HUES48 (cell line): ENCODE results near the gene WNK2.

Experiments used
- H3K27ac ChIP-seq: one replicate; pipeline ENCODE4 v1.7.0; 2013; ENCODE audit warnings: low read depth, low read length, inconsistent platforms
- H3K27me3 ChIP-seq: 2 replicates; pipeline ENCODE4 v1.6.1; 2013; ENCODE audit warnings: mild to moderate bottlenecking, low read length; ENCODE audit not compliant: control insufficient read depth, insufficient read depth
- H3K36me3 ChIP-seq: 2 replicates; pipeline ENCODE4 v1.6.1; 2013; ENCODE audit warnings: low read length; ENCODE audit not compliant: control insufficient read depth, insufficient read depth
- H3K4me1 ChIP-seq: 2 replicates; pipeline ENCODE4 v1.6.1; 2013; ENCODE audit warnings: mild to moderate bottlenecking, low read length; ENCODE audit not compliant: control insufficient read depth, insufficient read depth
- H3K4me3 ChIP-seq: 2 replicates; pipeline ENCODE4 v1.5.1; 2013; ENCODE audit warnings: mild to moderate bottlenecking, low read depth, low read length
- H3K9ac ChIP-seq: 2 replicates; pipeline ENCODE4 v1.6.1; 2013; ENCODE audit warnings: mild to moderate bottlenecking, low read depth, low read length, moderate library complexity
- H3K9me3 ChIP-seq: 2 replicates; pipeline ENCODE4 v1.6.1; 2013; ENCODE audit warnings: low read length; ENCODE audit not compliant: control insufficient read depth, insufficient read depth

The WNK2 gene

GRCh38 chr9:93265972-93266371 is 82.0 kb downstream of the WNK2 start:
- H3K9me3 ChIP-seq = no peaks in the 10 kb centered on the region
- peaks cover 45% of the 10 kb centered on the region for H3K36me3 ChIP-seq
- no peak overlapping the region for H3K9ac ChIP-seq
- no peak overlapping the region for H3K27ac ChIP-seq
- no peaks in the 10 kb centered on the region for H3K4me1 ChIP-seq
- no peak overlapping the region for H3K4me3 ChIP-seq
- H3K27me3 ChIP-seq = no peaks in the 10 kb centered on the region

GRCh38 chr9:93266521-93267001 is 82.6 kb downstream of the WNK2 start:
- no peak overlapping the region for H3K4me3 ChIP-seq
- no peaks in the 10 kb centered on the region for H3K4me1 ChIP-seq
- no peaks in the 10 kb centered on the region for H3K9me3 ChIP-seq
- no peak overlapping the region for H3K27ac ChIP-seq
- H3K9ac ChIP-seq = no peak overlapping the region
- H3K36me3 ChIP-seq = peaks cover 45% of the 10 kb centered on the region
- H3K27me3 ChIP-seq = no peaks in the 10 kb centered on the region

DNA sequence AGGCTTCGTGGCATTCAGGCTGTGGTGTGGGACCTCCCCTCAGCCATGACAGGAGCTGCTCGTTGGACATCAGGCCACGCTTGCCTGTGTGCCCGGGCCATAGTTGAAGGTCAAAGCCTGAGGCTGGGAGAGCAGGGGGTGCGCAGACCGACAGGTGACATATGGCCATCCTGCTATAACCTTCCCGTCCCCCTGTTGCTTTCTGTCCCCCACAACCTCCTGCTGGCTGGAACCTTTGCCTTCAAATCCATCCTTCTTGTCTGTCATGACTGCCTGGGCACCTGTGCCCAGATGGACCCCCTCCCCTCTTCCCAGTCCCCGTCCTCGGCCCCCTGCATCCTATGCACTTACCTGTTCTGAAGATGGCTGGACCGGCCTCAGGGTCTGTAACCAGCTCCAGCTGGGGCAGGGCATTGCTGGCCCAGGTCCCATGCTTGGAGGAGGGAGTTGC is 83.2 kb downstream of the WNK2 start:
- H3K4me1 ChIP-seq = no peaks in the 10 kb centered on the region
- no peak overlapping the region for H3K4me3 ChIP-seq
- peaks cover 43% of the 10 kb centered on the region for H3K36me3 ChIP-seq

DNA sequence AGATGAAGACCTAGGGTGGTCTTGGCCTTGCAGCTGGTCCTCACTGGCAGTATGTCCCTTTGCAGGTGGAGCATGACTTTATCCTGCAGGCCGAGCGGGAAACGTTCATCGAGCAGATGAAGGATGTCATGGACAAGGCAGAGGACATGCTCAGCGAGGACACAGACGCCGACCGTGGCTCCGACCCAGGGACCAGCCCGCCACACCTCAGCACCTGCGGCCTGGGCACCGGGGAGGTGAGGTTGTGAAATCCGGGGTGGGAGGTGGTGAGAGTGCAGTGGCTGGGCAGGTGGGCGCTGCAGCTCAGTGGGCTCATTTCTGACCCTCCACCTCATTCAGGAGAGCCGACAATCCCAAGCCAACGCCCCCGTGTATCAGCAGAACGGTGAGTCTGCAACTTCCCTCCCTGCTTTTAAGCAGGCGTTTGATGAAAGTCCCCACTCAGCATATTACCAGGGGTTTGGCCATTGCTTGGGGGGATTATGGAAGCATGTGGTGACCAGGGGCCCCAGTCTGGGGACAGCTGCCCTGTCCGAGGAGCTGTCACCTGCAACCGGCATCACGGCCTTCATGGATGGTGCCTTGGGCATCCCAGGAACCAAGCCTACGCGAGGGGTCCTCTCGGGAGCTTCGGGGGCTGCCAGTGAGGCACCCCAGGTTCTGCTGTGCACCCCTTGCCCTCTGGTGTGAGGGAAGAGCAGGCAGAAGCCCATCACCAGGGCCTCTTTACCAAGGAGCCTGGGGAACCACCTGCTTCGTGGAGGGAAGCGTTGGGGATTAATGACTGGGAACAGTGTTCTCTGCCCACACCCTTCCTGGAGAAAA is 84.0 kb downstream of the WNK2 start:
- peaks cover 38% of the 10 kb centered on the region for H3K36me3 ChIP-seq
- H3K4me3 ChIP-seq = no peak overlapping the region
- no peak overlapping the region for H3K27ac ChIP-seq
- H3K9ac ChIP-seq = no peak overlapping the region
- no peaks in the 10 kb centered on the region for H3K4me1 ChIP-seq
- H3K27me3 ChIP-seq = no peaks in the 10 kb centered on the region
- no peaks in the 10 kb centered on the region for H3K9me3 ChIP-seq

More for the DNA sequence above, 83.2 kb downstream of the WNK2 start:
- H3K27me3 ChIP-seq = no peaks in the 10 kb centered on the region
- H3K9ac ChIP-seq = no peak overlapping the region
- H3K9me3 ChIP-seq = no peaks in the 10 kb centered on the region
- H3K27ac ChIP-seq = no peak overlapping the region

DNA sequence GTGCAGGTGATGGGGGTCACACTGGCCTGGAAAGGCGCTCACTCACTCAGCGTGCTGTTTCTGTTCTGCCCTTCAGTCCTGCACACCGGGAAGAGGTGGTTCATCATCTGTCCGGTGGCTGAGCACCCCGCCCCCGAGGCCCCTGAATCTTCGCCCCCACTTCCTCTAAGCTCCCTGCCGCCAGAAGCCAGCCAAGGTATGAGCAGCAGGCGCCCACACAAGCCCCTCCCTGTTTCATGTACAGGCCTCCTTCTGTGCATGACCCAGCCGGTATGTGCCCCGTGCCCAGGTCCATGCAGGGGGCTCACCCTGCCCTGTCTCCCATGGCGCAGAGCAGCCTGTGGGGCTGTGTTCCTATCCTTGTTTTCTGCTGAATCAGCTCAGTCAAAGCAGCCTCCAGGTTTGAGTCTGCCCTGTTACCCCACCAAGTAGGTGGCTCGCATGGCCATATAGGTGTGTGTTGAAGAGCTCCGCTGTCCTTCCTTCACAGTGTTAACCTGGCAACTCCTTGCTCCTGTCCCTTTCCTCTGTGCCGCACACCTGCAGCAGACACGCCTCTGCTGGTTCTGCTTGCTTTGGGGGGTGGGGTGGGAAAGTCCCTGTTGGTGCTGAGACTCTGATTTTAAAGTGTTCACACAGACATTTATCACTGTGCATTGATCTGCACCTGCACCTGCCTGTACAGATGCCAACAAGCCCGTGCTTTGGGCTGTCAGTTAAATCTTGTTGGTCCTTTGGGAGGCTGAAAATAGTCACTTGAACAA is 84.8 kb downstream of the WNK2 start:
- Histone ChIP-seq H3K27me3 (no peaks in the 10 kb centered on the region), H3K4me1 (no peaks in the 10 kb centered on the region), H3K4me3 (no peak overlapping the region), H3K27ac (no peak overlapping the region), H3K9ac (no peak overlapping the region), H3K9me3 (no peaks in the 10 kb centered on the region), H3K36me3 (peaks cover 35% of the 10 kb centered on the region)

DNA sequence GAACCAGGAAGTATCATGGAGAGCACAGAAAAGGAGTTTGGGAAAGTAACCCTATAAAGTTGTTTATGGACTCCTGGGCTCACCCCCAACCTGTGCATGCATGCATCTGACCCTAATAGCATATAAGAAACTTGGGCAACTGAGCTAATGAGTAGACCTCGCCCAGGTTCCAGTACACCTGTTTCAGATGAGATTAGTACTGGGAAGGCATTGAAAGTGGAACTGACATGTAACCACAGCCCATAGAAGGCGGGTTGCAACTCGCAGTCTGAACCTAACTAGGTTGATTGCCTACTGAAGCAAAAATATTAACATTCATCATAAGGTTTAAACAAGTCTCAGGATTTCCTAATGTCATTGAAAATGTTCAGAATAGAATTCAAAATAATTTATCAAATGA is 87.0 kb downstream of the WNK2 start:
- Histone ChIP-seq H3K4me1 (no peaks in the 10 kb centered on the region), H3K9ac (no peak overlapping the region), H3K4me3 (no peak overlapping the region), H3K36me3 (peaks cover 25% of the 10 kb centered on the region), H3K27me3 (no peaks in the 10 kb centered on the region), H3K27ac (no peak overlapping the region), H3K9me3 (no peaks in the 10 kb centered on the region)

DNA sequence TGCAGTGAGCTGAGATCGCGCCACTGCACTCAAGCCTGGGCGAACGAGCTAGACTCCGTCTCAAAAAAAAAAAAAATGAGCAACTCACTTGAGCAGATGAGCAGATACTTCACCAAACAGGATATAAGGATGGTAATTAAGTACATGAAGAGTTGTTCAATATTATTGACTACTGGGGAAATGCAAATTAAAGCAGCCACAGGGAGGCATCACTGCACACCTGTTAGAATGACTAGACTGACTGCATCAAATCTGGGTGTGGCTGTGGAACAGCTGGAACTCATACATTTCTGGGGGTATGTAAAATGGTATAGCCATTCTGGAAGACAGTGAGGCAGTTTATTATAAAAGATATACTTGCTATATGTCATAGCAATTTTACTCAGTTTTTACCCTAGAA is 93.0 kb downstream of the WNK2 start:
- H3K9ac ChIP-seq = no peak overlapping the region
- no peak overlapping the region for H3K4me3 ChIP-seq
- no peaks in the 10 kb centered on the region for H3K9me3 ChIP-seq
- H3K27me3 ChIP-seq = no peaks in the 10 kb centered on the region
- H3K36me3 ChIP-seq = peaks cover 5% of the 10 kb centered on the region
- H3K27ac ChIP-seq = no peak overlapping the region
- H3K4me1 ChIP-seq = no peaks in the 10 kb centered on the region

GRCh38 chr9:93278144-93278543 is 94.2 kb downstream of the WNK2 start:
- no peaks in the 10 kb centered on the region for H3K27me3 ChIP-seq
- no peak overlapping the region for H3K4me3 ChIP-seq
- H3K4me1 ChIP-seq = no peaks in the 10 kb centered on the region
- no peaks in the 10 kb centered on the region for H3K9me3 ChIP-seq
- H3K27ac ChIP-seq = no peak overlapping the region
- H3K9ac ChIP-seq = no peak overlapping the region
- H3K36me3 ChIP-seq = peaks cover 5% of the 10 kb centered on the region

- Histone ChIP-seq H3K4me1 (no peaks in the 10 kb centered on the region), H3K27ac (no peak overlapping the region), H3K27me3 (no peaks in the 10 kb centered on the region), H3K9ac (no peak overlapping the region), H3K4me3 (no peak overlapping the region), H3K9me3 (no peaks in the 10 kb centered on the region), H3K36me3 (peaks cover 5% of the 10 kb centered on the region)
These were observed 96.8 kb downstream of the WNK2 start for GRCh38 chr9:93280661-93281259.

DNA sequence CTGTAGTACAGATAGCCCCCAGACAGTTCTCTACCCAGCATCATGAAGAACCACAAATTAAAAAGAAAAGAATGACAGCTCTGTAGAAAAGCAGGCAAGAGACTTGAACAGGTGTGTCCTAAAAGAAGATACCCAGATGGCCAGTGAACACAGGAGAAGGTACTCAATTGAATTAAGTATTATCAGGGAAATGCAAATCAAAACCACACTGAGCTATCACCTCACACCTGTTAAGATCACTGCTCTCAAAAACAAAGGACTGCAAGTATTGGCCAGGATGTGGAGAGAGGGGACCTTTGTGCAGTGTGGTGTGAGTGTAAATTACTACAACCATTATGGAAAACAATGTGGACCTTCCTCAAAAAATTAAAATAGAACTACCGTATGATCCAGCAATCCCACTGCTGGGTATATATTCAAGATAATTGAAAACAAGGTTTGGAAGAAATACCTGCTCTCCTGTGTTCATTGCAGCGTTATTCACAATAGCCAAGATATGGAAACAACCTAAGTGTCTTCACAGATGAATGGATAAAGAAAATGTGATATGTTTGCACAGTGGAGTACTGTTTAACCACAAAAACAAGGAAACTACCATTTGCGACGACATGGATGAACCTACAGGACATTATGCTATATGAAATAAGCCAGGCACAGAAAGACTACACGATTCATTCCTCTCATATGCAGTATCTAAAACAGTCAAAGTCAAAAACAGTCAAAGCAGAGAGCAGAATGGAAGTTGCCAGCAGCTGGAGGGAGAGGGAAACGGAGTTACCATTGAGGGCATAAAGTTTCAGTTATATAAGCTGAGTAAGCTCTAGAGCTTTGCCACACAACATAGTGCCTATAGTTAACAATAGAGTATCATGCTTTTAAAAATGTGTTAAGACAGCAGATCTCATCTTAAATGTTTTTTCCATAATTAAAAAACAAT is 102.6 kb downstream of the WNK2 start:
- H3K36me3 ChIP-seq = no peaks in the 10 kb centered on the region
- no peak overlapping the region for H3K4me3 ChIP-seq
- H3K27ac ChIP-seq = no peak overlapping the region
- no peaks in the 10 kb centered on the region for H3K27me3 ChIP-seq
- H3K4me1 ChIP-seq = no peaks in the 10 kb centered on the region
- no peaks in the 10 kb centered on the region for H3K9me3 ChIP-seq
- no peak overlapping the region for H3K9ac ChIP-seq
